ENCODE data around the gene GALK1.

The GALK1 gene

GRCh38 chr17:75722542-75723095 lies 42.4 kb downstream of the GALK1 start:
- Histone ChIP-seq H3K4me1 (ENCODE audit: insufficient read depth, low read length) (peaks cover 11% of the 10 kb centered on the region; the same call in 1 of the 2 replicates), H3K9me3 (ENCODE audit: control insufficient read depth, insufficient read depth, low read length) (no peaks in the 10 kb centered on the region), H3K9ac (ENCODE audit: low read depth, low read length) (no peak overlapping the region), H3K36me3 (ENCODE audit: insufficient read depth, low read length) (no peaks in the 10 kb centered on the region)

GRCh38 chr17:75722076-75722475 lies 42.9 kb downstream of the GALK1 start:
- Histone ChIP-seq H3K9ac (ENCODE audit: low read depth, low read length) (no peak overlapping the region; the same call in 1 of the 2 replicates), H3K4me1 (ENCODE audit: insufficient read depth, low read length) (peaks cover 11% of the 10 kb centered on the region; the same call in 1 of the 2 replicates), H3K36me3 (ENCODE audit: insufficient read depth, low read length) (no peaks in the 10 kb centered on the region), H3K9me3 (ENCODE audit: control insufficient read depth, insufficient read depth, low read length) (no peaks in the 10 kb centered on the region)

- no peaks in the 10 kb centered on the region for H3K36me3 ChIP-seq (ENCODE audit: insufficient read depth, low read length)
- no peaks in the 10 kb centered on the region for H3K9me3 ChIP-seq (ENCODE audit: control insufficient read depth, insufficient read depth, low read length)
- peak overlapping the region; percentile 51 for H3K9ac ChIP-seq (ENCODE audit: low read depth, low read length)
- peaks cover 11% of the 10 kb centered on the region; the same call in 1 of the 2 replicates for H3K4me1 ChIP-seq (ENCODE audit: insufficient read depth, low read length)
These were observed 43.5 kb downstream of the GALK1 start for GRCh38 chr17:75721463-75722011.

- H3K9ac ChIP-seq (ENCODE audit: low read depth, low read length) = peak within 1 kb of the TSS; percentile 85
- H3K9me3 ChIP-seq (ENCODE audit: control insufficient read depth, insufficient read depth, low read length) = no peaks in the 10 kb centered on the region
- no peaks in the 10 kb centered on the region for H3K36me3 ChIP-seq (ENCODE audit: insufficient read depth, low read length)
- peaks cover 11% of the 10 kb centered on the region; the same call in 1 of the 2 replicates for H3K4me1 ChIP-seq (ENCODE audit: insufficient read depth, low read length)
These were observed 44.1 kb downstream of the GALK1 start, which contains the start of gene ITGB4 for GRCh38 chr17:75720656-75721462. Gene ITGB4 (plus strand): TSS chr17:75721459. CDS start chr17:75724704, 3,245 bp downstream.

- no peaks in the 10 kb centered on the region for H3K9me3 ChIP-seq (ENCODE audit: control insufficient read depth, insufficient read depth, low read length)
These were observed 45.3 kb downstream of the GALK1 start for GRCh38 chr17:75719732-75720131.

GRCh38 chr17:75712446-75712845 lies 52.5 kb downstream of the GALK1 start:
- Histone ChIP-seq H3K9ac (ENCODE audit: low read depth, low read length) (no peak overlapping the region), H3K4me1 (ENCODE audit: insufficient read depth, low read length) (no peaks in the 10 kb centered on the region), H3K36me3 (ENCODE audit: insufficient read depth, low read length) (no peaks in the 10 kb centered on the region), H3K9me3 (ENCODE audit: control insufficient read depth, insufficient read depth, low read length) (no peaks in the 10 kb centered on the region)

More at GRCh38 chr17:75719732-75720131, 45.3 kb downstream of the GALK1 start:
- Histone ChIP-seq H3K4me1 (ENCODE audit: insufficient read depth, low read length) (peaks cover 11% of the 10 kb centered on the region; the same call in 1 of the 2 replicates), H3K36me3 (ENCODE audit: insufficient read depth, low read length) (no peaks in the 10 kb centered on the region), H3K9ac (ENCODE audit: low read depth, low read length) (no peak overlapping the region)
